Measurements from ENCODE around the gene NSD2.
"Not testable (repeated sequence)": the region's sequence is repeated elsewhere in the genome, so short reads cannot be mapped to it uniquely, and the experiment has no call there.

NSD2 gene

GRCh38 chr4:1985780-1986577 lies 114.8 kb downstream of the NSD2 start:
- no peak for DNase-seq

- DNase-seq: no peak
Measured at GRCh38 chr4:1986578-1987210, 115.5 kb downstream of the NSD2 start.

DNA sequence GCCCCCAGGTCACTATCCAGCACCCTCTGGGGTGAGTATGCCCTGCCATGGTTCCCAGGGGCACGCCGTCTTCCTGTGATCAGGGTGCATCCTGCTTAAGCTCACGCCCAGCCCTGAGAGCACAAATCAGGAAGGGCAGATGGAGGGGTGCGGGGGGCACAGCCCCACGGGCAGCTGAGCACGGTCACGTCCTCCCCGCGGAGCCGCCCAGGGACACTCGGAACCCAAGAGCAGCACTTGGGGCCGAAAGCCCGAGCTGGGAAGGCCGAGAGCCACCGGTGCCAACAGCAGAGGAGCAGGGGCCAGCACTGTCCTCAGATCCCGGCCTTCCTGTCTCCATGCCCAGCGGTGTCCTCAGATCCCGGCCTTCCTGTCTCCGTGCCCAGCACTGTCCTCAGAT lies 116.1 kb downstream of the NSD2 start:
- no peak for DNase-seq

- no peak for DNase-seq
Measured at GRCh38 chr4:1987721-1988326, 116.6 kb downstream of the NSD2 start.

DNA sequence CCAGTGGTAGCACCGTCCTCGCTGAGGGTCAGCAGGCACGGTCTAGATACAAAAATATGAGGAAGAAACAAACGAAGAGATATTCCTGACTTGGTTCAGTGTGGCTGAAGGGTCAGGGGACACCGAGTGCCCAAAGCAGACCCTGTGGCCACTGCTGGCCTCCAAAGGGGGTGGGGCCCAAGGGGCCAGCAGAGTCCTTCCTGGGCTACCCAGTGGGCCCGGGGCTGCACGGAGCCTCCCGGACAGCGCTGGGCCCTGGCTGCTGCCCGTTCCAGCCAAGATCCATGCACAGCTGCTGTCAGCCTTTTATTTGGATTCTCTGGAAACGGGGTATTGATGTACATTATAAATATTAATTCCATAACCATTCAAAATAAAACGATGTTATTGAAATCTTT lies 117.1 kb downstream of the NSD2 start:
- no peak for DNase-seq

- no peak for DNase-seq
Measured at GRCh38 chr4:1989533-1990347, 118.5 kb downstream of the NSD2 start.

- DNase-seq: no peak
Measured at GRCh38 chr4:1990348-1990645, 119.1 kb downstream of the NSD2 start.

DNA sequence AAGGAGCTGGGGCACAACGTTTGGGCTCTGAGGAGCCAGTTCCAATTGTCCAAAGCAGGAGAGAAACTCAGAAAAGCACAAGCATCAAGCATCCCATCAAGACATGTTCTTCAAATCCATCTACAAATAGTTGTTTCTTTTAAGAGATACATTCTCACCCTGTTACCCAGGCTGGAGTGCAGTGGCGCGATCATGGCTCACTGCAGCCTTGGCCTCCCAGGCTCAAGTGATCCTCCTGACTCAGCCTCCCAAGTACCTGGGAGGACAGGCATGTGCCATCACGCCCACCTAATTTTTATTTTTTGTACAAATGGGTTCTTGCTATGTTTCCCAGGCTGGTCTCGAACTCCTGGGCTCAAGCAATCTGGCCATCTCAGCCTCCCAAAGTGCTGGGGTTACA lies 119.5 kb downstream of the NSD2 start:
- DNase-seq: no peak

GRCh38 chr4:1991087-1991486 lies 119.9 kb downstream of the NSD2 start:
- DNase-seq: no peak

DNA sequence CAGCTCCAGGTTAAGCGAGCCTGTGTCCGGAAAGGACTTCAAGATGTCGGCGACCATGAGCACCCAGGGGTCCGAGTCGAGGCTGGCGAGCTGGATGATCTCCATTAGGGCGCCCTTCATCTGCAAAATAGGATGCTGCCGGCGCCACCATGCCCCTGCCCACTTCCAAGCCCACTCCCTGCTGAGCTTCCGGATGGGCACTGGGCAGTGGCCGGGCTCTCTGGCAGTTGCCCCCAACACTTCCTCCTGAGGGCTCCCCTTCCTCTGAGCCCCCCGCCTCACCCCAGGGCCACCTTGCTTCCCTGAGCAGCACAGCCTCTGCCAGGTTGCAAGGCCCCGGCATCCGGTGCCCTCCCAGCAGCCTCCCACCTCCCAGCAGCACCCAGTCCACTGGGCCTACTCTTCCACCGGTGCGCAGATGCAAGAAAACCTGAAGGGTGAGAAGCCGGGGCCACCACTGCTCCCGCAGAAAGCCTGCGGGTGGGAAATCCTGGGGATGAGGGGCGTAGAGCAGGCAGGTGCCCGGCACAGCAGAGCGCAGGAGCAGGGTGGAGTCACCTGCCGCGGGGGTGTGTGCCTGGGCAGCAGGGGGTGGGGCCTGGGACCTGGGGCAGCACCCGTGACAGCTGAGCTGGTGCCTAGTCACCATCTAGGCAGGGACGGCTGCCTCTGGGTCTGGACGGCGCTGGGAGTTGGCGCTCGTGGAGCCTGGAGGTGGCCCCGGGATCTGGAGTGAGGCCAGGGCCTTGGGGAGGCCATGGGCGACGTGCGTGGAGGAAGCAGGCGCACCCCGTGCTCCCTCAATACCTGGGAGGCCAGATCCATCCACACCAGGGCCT lies 120.6 kb downstream of the NSD2 start:
- DNase-seq: no peak

DNA sequence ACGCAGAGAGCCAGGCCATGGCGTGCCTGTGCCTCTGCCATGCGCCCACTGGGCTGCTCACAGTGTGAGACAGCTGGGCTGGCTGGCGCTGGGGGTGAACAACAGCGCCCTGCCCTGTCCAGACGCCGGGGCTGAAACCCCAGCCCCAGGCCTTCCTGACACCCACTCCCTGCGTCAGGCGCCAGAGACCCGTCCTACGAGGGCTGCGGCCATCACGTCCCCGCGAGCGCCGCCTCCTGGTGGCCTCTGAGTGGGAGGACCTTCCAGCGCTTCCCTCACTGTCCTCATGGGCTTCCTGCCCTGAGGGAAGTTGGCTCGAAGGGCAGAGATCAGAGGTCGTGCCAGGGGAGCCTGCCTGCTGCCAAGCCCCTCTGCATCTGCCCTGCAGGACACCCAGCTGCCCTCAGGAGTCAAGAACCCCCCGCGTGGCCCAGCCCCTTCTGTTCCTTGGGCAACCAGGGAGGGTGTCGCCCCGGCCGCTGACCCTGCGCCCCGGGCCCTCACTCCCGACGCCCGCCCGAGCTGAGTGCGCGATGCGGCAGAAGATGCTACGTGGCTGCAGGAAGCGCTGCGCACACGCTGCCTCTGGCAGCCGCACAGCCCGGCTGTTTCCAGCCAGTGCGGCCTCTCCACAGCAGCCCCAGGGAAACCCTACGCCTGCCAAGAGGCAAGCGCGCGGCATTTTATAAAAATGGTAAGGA lies 121.4 kb downstream of the NSD2 start:
- no peak for DNase-seq

GRCh38 chr4:1993169-1993516 lies 122.0 kb downstream of the NSD2 start:
- no peak for DNase-seq

DNA sequence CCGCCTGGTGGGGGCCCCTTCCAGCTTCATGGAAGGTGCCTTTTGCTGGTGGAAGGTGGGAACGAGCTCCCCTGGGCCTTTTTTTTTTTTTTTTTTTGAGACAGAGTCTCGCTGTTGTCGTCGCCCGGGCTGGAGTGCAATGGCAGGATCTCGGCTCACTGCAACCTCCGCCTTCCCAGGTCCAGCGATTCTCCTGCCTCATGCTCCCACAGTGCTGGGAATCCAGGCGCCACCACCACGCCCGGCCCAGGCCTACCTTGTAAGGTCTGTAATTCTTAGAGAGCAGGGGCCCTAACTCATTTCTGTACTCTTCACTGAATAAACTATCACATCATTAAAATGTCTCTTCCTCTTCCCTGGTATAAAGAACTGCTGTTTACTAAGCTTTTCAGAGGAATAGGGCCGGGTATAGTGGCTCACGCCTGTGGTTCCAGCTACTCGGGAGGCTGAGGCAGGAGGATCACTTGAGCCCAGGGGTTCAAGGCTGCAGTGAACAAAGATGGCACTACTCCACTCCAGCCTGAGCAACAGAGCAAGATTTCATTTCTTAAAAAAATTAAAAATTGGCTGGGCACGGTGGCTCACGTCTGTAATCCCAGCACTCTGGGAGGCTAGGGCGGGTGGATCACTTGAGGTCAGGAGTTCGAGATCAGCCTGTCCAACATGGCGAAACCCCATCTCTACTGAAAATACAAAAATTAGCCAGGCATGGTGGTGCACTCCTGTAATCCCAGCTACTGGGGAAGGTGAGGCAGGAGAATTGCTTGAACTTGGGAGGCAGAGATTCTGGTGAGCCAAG lies 122.7 kb downstream of the NSD2 start:
- DNase-seq: not testable (repeated sequence)

- DNase-seq: no peak
Measured at GRCh38 chr4:1994938-1995337, 123.7 kb downstream of the NSD2 start.

DNA sequence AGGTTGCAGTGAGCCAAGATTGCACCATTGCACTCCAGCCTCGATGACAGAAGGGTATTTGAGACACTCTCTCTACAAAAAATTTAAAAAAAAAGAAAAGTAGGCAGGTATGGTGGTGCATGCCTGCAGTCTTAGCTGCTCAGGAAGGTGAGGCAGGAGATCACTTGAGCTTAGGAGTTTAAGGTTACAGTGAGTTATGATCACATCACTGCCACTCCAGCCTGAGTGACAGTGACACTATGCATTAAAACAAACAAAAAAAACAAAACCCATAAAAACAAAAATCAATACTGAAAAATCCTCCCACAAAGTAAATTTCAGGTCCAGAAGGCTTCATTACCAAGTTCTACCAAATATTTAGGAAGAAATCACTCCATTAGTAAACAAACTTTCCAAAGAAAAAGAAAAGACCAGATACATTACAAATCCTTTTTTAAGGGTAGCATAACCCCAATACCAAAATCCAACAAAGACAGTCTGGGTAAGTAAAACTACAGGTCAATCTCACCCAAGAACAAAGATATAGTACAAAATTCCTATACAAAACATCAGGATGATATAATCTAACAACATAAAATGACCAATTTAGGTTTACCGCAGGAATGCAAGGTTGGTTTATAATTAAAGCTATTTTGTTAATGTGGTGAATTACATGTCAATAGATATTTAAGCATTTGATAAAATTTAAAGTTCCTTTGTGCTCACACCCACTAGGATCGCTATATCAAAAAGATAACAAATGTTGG lies 125.8 kb downstream of the NSD2 start:
- DNase-seq: no peak

- no peak for DNase-seq
Measured at GRCh38 chr4:1997712-1998111, 126.5 kb downstream of the NSD2 start.

DNA sequence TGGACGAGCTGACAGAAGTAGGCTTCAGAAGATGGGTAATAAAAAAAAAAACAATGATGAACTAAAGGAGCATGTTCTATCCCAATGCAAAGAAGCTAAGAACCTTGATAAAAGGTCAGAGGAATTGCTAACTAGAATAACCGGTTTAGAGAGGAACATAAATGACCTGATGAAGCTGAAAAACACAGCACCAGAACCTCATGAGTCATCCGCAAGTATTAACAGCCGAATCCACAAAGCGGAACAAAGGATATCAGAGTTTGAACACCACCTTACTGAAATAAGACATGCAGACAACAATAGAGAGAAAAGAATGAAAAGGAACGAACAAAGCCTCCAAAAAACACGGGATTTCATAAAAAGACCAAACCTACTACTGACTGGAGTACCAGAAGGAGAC lies 127.1 kb downstream of the NSD2 start:
- DNase-seq: no peak

DNA sequence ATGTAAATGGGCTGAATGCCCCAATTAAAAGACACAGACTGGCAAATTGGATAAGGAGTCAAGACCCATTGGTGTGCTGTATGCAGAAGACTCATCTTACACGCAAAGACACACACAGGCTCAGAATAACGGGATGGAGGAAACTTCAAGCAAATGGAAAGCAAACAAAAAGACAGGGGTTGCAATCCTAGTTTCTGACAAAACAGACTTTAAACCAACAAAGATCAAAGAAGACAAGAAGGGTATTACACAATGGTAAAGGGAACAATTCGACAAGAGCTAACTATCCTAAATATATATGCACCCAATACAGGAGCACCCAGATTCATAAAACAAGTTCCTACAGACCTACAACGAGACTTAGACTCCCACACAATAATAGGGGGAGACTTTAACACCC lies 128.1 kb downstream of the NSD2 start:
- DNase-seq: not testable (repeated sequence)

DNA sequence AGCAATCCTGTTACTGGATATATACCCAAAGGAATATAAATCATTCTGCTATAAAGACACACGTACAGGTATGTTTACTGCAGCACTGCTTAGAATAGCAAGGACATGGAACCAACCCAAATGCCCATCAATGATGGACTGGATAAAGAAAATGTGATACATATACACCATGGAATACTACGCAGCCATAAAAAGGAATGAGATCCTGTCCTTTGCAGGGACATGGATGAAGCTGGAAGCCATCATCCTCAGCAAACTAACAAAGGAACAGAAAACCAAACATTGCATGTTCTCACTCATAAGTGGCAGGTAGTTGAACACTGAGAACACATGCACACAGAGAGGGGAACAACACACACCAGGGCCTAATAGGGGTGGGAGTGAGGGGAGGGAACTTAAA lies 132.2 kb downstream of the NSD2 start:
- not testable (repeated sequence) for DNase-seq

DNA sequence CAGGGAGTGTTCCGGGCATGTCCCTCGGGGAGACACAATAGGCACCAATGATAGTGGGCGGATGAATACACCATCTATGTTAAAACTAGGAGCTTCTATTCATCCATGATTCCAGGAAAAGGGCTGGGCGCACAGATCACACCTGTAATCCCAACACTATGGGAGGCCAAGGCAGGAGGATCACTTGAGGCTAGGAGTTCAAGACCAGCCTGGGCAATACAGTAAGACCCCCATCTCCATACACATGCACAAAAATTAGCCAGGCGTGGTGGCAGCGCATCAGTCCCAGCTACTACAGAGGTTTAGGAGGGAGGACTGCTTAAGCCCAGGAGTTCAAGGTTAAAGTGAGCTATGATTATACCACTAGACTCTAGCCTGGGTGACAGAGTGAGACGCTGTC lies 135.2 kb downstream of the NSD2 start:
- DNase-seq: no peak
